ENCODE results near the gene KCNMA1. TPM values are rescaled to one million over a fixed set of nuclear protein-coding genes. Genes with fewer than 3 reads are reported as not detected.

KCNMA1 gene
- polyA plus RNA-seq, 1 donor from 2014 or later: 60.8 TPM

GRCh38 chr10:77619964-77620703 is 17.5 kb downstream of the KCNMA1 start:
- Histone ChIP-seq H3K27ac (ENCODE audit: low read length) (no peak overlapping the region), H2AFZ (ENCODE audit: low read depth, low read length) (no peak overlapping the region), H3K36me3 (ENCODE audit: insufficient read depth, low read length) (no peaks in the 10 kb centered on the region), H3K4me3 (ENCODE audit: low read length) (no peak overlapping the region), H3K9ac (ENCODE audit: low read length) (no peak overlapping the region), H3K27me3 (ENCODE audit: insufficient read depth, low read depth, low read length) (no peaks in the 10 kb centered on the region), H3K9me3 (ENCODE audit: low read length) (no peaks in the 10 kb centered on the region), H3K4me2 (ENCODE audit: low read length) (no peak overlapping the region), H3K79me2 (replicated peaks; ENCODE audit: insufficient read depth, low read length) (no peaks in the 10 kb centered on the region), H4K20me1 (ENCODE audit: insufficient read depth) (no peaks in the 10 kb centered on the region), H3F3A (ENCODE audit: insufficient read depth, low read length, poor library complexity, severe bottlenecking) (peaks cover 3% of the 10 kb centered on the region), H3K9me2 (ENCODE audit: insufficient read depth, low read length) (no peaks in the 10 kb centered on the region)
- TF ChIP-seq POLR2AphosphoS5 (IDR thresholded peaks at IDR 0.05) (no peak), TAF1 (IDR thresholded peaks at IDR 0.05; ENCODE audit: low read depth) (no peak), EZH2 (IDR thresholded peaks at IDR 0.05; ENCODE audit: borderline replicate concordance, insufficient read depth, low read length, poor library complexity, severe bottlenecking) (no peak)
- TF ChIP-seq, protein P1, sequence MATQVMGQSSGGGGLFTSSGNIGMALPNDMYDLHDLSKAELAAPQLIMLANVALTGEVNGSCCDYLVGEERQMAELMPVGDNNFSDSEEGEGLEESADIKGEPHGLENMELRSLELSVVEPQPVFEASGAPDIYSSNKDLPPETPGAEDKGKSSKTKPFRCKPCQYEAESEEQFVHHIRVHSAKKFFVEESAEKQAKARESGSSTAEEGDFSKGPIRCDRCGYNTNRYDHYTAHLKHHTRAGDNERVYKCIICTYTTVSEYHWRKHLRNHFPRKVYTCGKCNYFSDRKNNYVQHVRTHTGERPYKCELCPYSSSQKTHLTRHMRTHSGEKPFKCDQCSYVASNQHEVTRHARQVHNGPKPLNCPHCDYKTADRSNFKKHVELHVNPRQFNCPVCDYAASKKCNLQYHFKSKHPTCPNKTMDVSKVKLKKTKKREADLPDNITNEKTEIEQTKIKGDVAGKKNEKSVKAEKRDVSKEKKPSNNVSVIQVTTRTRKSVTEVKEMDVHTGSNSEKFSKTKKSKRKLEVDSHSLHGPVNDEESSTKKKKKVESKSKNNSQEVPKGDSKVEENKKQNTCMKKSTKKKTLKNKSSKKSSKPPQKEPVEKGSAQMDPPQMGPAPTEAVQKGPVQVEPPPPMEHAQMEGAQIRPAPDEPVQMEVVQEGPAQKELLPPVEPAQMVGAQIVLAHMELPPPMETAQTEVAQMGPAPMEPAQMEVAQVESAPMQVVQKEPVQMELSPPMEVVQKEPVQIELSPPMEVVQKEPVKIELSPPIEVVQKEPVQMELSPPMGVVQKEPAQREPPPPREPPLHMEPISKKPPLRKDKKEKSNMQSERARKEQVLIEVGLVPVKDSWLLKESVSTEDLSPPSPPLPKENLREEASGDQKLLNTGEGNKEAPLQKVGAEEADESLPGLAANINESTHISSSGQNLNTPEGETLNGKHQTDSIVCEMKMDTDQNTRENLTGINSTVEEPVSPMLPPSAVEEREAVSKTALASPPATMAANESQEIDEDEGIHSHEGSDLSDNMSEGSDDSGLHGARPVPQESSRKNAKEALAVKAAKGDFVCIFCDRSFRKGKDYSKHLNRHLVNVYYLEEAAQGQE (IDR thresholded peaks at IDR 0.05; ENCODE audit: borderline replicate concordance): no peak

GRCh38 chr10:77618117-77618516 is 19.5 kb downstream of the KCNMA1 start:
- Histone ChIP-seq H3F3A (ENCODE audit: insufficient read depth, low read length, poor library complexity, severe bottlenecking) (peaks cover 3% of the 10 kb centered on the region), H3K36me3 (ENCODE audit: insufficient read depth, low read length) (no peaks in the 10 kb centered on the region), H3K27me3 (ENCODE audit: insufficient read depth, low read depth, low read length) (no peaks in the 10 kb centered on the region), H3K27ac (ENCODE audit: low read length) (no peak overlapping the region), H3K9me3 (ENCODE audit: low read length) (no peaks in the 10 kb centered on the region), H3K9me2 (ENCODE audit: insufficient read depth, low read length) (no peaks in the 10 kb centered on the region), H3K4me2 (ENCODE audit: low read length) (no peak overlapping the region), H3K4me3 (ENCODE audit: low read length) (no peak overlapping the region), H2AFZ (ENCODE audit: low read depth, low read length) (no peak overlapping the region), H3K79me2 (replicated peaks; ENCODE audit: insufficient read depth, low read length) (no peaks in the 10 kb centered on the region), H4K20me1 (ENCODE audit: insufficient read depth) (no peaks in the 10 kb centered on the region), H3K9ac (ENCODE audit: low read length) (no peak overlapping the region)
- TF ChIP-seq SMC3 (conservative IDR thresholded peaks at IDR 0.05; ENCODE audit: poor library complexity) (no peak), TAF1 (IDR thresholded peaks at IDR 0.05; ENCODE audit: low read depth) (no peak), EZH2 (IDR thresholded peaks at IDR 0.05; ENCODE audit: borderline replicate concordance, insufficient read depth, low read length, poor library complexity, severe bottlenecking) (no peak), POLR2AphosphoS5 (IDR thresholded peaks at IDR 0.05) (no peak), EP300 (conservative IDR thresholded peaks at IDR 0.05; ENCODE audit: poor library complexity, severe bottlenecking) (no peak), MXI1 (conservative IDR thresholded peaks at IDR 0.05; ENCODE audit: poor library complexity, severe bottlenecking) (no peak), RAD21 (conservative IDR thresholded peaks at IDR 0.05) (no peak)
- TF ChIP-seq, protein P2, sequence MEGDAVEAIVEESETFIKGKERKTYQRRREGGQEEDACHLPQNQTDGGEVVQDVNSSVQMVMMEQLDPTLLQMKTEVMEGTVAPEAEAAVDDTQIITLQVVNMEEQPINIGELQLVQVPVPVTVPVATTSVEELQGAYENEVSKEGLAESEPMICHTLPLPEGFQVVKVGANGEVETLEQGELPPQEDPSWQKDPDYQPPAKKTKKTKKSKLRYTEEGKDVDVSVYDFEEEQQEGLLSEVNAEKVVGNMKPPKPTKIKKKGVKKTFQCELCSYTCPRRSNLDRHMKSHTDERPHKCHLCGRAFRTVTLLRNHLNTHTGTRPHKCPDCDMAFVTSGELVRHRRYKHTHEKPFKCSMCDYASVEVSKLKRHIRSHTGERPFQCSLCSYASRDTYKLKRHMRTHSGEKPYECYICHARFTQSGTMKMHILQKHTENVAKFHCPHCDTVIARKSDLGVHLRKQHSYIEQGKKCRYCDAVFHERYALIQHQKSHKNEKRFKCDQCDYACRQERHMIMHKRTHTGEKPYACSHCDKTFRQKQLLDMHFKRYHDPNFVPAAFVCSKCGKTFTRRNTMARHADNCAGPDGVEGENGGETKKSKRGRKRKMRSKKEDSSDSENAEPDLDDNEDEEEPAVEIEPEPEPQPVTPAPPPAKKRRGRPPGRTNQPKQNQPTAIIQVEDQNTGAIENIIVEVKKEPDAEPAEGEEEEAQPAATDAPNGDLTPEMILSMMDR (IDR thresholded peaks at IDR 0.05; ENCODE audit: poor library complexity, severe bottlenecking): no peak
- TF ChIP-seq, protein P1 (IDR thresholded peaks at IDR 0.05; ENCODE audit: borderline replicate concordance): no peak

Measured in neural cell (in vitro differentiated cells).